ENCODE measurements around the gene UNC13C.

UNC13C gene

DNA sequence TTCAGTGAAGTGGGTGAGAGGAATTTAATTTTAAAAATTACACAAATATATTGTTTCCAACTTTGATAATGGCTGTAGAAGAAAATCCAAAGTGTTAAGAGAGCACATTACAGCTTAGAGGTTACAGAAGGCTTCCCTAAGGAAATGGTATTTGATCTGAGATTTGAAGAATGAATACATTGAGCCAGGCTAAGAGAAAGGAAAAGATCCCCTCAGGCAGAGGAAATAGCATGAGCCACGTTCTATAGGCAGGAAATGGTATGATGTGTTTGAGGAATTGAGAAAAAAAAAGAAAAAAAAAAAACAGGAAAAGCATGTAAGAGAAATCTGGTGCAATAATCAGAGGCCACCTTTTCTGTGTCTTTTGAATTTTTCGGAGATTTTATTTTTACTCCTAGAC is 48.6 kb downstream of the UNC13C start:
- no peak for FAIRE-seq

DNA sequence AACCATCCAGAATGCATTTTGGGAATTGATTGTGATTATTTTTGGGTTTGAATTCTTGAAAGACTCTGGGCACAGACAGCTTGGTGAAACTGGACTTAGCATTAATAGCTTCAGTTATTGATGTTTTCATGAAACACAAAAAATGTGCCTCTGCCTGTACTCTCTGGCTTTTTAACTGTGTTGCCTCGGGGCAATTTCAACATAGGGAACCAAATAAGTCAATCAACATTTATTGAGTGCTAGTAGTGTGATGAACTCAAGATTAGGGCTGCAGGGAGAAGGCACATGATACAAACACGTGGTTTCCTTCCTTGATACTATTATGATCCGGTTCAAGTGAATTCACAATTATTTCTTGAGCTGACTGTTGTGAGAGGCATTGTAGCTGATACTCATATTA is 50.8 kb downstream of the UNC13C start:
- FAIRE-seq = no peak

DNA sequence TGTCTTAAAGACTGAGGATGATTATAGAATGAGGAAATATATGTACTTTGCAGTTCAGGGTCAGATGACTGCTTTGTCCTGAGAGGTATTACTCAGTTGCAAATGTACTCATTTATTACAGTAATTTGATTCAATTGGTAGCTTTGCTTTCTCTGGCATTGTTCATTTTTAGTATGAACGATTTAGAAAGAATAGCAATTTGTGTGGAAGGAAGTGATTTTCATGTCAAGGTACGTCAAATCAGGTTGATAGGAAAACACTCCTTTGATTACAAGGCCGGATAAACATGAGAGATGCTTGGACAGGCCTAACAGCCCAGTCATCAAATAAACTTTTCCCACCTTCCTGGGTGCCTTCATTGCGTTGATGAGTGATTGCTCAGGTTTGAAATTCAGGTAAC is 53.8 kb downstream of the UNC13C start:
- no peak for FAIRE-seq

DNA sequence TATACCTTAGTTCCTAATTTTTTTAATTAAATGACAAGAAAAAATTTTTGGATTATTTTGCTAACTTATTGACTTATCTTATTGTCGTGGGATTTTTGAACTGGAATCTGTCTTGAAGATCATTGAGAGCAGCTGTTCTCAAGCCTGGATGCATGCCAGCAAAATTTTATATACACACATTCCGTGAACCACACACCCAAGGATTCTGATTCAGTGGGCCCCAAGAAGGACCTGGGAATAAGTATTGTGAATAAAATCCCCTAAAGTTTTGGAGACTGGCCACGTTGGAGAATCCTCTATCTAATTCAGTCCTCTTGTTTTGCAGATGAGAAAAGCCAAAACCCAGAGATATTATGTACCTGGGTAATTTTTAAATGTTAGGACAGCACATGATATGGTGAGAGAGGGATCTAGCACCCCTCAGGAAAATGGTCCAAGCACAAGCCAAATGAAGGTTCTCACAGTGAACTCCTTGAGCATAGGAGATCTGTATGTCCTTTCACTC is 55.2 kb downstream of the UNC13C start:
- no peak for FAIRE-seq

DNA sequence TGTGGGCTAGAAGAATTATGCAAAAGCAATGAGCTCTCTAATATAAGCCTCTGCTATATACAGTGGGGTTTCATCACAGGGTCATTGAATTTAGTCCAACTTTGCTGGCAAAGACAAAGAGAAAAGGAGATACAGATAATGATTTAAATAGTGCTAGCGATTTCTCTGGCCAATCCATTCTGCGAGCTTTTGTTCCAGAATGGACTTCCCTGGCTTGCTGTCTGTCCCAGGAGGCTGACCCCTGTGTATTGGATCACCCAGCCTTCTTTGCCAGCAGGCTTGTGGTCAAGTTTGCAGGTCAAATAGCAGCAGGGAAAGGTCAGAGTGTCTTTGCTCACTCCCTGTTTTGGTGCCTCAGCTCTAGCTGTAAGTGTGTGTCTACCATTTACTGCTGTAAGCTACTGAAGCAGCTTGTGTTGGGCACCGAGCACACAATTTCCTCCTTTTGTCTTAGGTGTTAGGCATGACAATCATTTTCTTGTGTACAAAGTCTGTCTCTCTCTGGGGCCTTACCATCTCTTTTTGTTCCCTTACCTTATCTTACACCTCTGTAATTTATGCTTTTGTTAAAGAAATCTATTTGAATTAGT is 55.7 kb downstream of the UNC13C start:
- FAIRE-seq = no peak

DNA sequence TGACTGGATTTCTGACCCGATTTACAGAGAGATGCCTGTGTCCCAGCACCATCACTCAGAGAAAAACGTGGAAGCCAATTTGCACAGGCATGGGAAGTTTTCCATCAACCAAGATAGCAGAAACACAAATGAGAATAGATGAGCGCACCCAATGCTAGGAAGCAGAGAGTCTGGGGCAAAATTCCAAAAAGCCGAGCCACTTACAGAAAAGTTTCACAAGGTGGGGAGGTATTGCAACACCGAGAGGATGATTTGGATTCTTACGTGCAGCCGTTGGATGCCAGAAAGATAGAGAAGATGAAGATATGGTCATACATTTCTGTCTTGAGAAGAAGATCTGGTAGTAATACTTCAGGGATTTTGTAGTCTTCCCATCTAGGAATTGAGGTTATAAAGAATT is 57.4 kb downstream of the UNC13C start:
- FAIRE-seq = no peak

DNA sequence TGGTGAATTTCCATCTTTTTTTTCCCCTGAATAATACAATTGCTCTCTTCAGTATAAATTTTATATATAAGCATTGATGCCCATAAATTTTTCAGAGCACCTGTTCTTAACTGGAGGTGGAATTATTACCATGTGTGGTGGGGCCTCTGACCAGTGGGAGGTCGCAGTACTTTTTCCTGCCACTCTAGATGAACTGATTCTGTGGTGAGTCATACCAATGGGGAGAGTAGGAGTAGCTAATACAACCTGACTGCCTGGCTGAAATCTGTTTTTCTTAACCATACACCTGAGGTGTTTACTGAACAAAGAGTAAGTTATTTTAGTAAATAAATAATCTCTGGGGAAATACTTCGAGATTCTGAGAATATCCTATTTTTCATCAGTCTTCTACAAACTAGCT is 67.2 kb downstream of the UNC13C start:
- no peak for FAIRE-seq

DNA sequence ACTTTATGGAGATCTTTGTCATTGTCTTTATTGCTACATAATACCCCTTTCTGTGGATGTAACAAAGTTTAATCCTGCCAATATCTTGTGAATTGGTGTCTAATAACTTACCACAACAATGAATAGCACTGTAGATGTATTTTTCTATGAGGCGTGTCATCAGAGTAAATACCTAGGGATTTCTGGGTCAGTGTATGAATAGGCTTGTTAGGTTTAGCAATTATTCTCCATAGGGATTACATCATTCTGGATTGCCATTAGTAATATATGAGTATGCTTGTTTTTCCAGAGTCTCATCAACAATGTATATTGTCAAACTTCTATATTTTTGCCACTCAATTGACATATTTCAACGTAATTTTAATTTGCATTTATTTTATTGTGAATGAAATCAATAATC is 67.9 kb downstream of the UNC13C start:
- FAIRE-seq = no peak

DNA sequence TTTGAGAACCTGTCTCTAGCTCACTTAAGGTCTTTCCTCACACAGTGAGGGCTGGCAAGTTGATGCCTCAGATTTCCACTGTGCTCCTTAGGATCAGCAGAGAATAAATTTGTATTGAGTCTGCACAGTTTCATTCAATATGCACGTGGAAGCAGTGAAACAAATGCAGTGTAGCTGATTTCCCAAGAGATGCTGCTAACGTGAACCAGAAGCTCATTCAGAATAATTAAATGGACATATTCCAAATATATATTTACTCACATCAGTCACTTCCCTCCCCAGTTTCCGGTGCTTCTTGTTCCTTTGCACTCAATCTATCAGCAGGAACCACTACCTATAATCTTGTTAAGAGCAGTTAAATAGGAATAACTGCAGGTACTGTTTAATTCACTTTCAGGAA is 86.1 kb downstream of the UNC13C start:
- FAIRE-seq = no peak

DNA sequence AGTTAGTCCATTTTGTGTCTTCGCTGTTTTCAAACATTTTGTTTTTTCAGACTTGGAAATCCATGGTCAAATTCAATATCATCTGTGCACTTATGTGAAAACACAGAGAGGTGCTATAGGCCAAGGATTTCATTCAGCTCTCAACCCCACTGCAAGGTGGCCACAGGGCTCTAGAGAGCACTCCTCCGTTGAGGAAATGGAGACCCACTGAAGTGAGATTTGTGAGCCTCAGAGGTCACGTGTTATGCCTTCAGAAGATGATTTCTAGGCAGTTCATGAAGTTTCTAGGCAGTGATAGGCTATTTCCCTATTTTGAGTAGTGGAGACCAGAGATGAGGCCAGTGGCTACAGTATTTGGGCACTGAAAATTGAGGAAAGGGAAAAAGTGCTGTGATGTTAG is 88.2 kb downstream of the UNC13C start:
- FAIRE-seq = no peak

DNA sequence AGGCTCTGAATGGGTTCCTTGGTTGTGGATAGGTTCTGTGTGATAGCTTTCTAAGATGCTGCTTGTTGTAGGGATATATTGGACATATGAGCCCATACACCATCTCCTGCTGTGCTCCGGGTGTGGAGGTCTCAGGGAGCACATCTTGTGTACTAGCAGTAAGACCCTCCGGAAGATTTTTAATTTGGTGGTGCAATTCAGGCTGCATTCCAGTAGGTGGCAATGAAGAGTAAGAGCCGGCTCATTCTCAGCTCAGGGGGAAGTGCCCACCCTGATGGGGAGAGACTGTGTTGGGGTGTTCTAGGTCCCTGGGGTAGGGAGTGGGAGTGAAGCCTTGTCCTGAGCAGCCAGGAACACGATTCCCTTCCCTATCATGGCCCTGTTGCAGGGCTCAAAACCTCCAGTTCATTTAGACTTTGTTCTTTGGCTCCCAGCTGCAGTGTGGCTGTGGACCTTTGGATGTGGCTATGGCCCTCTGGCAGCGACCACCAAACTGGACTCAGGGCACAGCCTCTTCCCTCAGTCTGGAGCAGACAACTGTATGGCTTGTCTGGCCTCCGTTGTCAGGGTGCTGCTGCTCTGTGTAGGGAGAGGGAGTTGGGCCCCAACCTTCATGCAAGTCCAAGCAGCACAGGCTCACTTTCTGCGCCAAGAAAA is 104.7 kb downstream of the UNC13C start:
- no peak for FAIRE-seq

DNA sequence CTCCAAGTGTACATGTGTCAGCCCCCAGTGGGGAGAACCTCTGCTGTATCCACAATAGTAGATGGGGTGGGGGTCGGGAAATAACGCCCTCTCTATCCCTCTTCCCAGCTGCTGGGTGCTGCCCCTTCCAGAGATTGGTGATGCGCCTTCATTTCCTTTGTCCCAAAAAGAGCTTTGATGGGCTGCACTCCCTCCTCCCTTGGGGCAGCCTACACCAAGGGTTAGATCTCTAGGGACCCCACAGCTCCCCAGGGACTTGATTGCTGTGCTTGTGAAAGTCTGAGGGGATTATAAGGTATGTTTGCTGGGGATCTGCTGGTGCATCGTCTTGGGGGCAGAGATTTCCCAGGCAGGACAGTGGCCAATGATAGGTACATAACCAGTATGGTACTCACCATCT is 105.3 kb downstream of the UNC13C start:
- FAIRE-seq = no peak

DNA sequence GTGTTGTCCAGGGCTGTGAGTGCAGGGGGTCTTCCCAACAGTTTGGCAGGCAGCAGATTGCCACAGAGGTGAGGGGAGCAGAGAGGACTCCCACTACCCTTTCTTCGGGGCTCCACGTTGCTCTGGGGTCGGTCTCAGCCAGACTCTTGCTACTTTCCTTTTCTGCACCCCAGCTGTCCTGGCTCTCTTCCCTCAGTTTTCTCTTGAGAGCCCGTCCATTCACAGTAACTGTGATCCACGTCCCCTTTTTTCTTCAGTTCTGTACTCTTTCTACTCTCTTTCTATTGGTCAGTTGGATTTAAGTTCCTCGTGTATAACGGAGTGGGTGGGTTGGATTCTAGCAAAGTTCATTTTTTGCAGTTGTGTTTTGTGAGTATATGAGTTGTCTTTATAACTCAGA is 105.8 kb downstream of the UNC13C start:
- no peak for FAIRE-seq

DNA sequence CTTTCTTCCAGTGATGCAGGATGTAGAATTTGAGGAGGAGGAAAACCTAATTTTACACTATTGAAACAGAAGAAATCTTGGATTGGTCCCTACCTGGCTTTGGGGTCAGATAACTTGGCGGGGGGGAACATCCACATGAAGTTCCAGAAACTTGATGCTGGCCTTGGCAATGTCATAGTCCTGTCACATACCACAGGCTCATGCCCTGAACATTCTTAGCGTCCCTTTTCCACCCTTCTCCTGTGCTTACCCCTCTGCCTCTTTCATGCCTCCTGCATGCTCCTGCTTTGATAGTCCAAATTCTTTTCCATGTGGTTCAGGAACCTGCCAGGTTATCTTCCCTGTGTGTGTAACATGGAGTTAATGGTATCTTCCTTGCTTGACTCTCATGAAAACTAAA is 110.6 kb downstream of the UNC13C start:
- FAIRE-seq = no peak

DNA sequence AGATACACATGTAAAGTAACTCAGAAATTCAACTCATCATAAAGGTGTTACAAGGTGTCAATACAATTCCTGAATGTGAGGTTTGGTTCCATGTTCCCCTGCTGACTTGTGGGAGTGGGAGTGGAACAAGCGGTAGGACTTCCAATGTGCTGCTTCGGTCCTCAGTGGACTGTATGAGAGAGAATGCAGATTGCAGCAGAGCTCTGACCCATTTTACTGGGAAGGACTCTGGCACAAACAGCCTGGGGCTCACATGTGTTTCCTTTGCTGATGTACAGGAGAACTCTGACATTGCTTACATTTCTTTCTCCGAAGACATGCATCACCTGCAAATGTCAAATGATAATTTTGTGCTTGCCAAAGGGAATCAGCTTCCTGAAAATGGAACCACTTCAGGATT is 111.5 kb downstream of the UNC13C start:
- FAIRE-seq = no peak

DNA sequence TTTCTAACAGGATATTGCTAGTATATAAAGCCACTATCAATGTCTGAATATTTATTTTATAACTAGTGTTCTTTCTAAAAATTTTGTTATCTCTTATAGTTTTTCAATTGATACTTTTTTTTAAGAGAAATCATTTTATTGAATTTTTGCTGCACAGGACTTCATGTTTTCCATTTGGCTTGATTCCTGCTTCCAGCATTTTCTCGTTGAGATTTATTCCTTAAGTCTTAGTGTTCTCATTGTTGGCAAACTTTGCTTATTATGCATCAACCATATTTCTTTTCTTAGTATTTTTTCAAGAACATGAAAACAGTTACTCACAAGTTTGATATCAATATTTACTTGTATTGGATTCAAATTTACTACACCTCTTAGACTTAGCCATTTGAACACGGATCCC is 113.4 kb downstream of the UNC13C start:
- FAIRE-seq = no peak

DNA sequence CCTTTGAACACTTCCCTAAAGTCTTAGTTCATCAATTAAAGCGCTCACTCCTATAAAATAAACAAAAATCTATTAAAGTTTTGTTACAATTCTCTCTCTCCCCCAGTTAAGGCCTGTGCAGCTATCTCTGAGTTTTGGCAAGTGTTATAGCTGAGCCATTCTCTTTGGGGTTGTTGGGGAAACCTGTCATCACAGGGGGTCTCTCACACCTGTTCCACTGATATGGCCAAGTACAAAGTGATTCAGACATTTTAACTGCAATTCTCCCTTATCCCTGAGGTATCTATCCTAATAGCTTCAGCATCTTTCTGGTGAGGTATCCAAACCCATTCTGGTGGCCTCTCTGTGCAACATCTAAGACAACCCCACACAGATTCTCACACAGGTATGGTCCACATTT is 116.4 kb downstream of the UNC13C start:
- FAIRE-seq = no peak

DNA sequence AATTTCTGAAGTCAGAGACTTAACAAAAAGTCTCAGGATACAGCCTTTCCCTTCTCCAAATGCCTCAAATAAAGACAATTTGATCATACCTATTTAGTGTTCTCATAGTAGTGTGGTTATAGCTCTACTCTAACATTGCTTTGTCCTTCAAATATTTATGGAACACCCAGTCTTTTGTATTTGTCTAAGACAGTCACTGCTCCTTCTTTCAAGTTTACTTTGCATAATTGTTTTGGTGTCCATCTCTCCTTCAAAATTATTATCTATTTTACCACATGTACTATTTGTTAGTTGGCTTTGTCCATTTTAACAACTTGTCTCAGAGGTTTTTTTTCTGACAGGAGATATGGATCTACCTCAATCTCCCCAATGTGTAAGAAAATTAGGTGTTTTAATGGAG is 118.8 kb downstream of the UNC13C start:
- no peak for FAIRE-seq

DNA sequence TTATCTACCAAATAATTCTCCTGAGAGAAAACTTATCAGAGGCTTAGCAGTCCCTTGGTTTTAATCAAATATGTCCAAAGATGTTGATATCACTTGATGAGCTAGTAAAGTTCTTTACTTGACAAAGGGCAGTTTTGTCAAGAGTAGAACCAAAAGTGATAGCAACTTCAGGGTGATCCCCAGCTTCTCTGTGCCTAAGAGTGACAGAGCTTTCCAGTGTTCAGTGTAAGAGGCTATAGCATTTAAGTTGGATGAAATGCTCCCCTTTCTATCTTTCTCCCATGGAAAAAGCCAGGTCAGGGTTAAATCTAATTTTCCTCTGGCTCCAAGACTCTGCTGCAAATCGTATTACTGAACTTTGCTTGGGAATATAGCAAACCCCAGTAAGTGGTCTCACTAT is 120.8 kb downstream of the UNC13C start:
- FAIRE-seq = no peak

DNA sequence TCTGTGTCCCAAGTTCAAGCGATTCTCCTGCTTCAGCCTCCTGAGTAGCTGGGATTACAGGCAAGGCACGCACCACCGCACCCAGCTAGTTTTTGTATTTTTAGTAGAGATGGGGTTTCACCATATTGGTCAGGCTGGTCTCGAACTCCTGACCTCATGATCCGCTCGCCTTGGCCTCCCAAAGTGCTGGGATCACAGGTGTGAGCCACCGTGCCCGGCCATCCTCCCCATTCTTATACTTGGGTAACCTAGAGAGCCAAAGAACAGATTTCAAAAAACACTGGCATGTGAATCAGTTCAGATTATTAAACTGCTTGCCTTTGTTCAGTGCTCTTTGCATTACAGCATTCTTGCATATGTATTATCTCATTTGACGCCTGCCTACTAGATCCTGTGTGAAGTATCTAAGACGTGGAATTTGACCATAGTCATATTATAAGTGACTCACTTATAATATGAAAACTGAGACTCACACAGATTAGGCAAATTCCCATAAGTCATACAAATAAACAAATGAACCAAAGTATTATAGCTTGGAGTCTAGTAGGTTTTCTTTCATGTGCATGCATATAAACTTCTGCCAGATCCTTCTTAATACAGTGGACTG is 123.5 kb downstream of the UNC13C start:
- no peak for FAIRE-seq

DNA sequence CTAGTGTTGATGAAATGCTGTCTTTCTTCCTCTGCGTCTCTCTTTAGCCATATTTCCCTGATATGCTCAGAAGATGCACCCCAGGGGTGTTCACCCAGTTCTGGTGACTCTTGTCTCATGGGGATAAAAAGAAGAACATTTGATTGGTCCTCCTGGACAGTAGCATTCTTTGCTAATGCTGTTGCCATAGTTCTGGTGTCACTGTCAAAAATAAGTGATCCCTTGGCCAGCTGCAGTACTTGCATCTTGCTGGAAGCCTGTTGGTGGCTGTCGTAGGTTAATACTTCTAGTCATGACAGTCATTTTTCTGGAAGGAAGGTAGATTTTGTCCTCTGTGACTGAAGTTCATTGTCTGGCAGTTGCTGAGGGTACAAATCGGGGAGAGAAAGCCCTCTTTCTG is 124.5 kb downstream of the UNC13C start:
- FAIRE-seq = no peak

DNA sequence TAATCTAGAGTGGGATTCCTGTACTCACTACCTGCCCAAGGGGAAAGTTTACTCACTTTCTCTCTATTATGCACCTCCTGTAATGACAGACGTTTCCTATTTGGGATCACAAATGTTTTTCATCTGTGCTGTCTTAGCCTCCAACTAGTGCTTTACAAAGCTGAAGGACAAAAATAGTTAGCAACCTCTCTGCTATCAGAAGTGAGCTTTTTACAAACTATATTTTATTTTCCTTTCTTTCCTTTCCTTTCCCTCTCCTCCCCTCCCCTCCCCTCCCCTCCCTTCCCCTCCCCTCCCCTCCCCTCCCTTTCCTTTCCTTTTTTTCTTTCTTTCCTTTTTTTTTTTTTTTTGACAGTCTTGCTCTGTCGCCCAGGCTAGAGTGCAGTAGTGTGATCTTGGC is 130.8 kb downstream of the UNC13C start:
- no peak for FAIRE-seq

DNA sequence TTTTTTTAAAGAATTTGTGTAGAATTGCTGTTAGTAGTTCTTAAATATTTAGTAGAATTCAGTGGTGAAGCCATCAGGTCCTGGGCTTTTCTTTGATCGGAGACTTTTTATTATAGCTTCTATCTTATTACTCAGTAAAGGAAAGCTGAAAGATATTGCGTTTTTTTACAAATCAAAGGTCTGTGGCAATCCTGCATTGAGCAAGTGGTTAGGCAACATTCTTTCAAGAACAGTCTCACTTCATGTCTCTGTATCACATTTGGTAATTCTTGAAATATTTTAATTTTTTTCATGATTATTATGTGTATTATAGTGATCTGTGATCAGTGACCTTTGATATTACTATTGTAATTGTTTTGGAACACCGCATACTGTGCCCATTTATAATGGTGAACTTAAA is 140.8 kb downstream of the UNC13C start:
- no peak for FAIRE-seq

DNA sequence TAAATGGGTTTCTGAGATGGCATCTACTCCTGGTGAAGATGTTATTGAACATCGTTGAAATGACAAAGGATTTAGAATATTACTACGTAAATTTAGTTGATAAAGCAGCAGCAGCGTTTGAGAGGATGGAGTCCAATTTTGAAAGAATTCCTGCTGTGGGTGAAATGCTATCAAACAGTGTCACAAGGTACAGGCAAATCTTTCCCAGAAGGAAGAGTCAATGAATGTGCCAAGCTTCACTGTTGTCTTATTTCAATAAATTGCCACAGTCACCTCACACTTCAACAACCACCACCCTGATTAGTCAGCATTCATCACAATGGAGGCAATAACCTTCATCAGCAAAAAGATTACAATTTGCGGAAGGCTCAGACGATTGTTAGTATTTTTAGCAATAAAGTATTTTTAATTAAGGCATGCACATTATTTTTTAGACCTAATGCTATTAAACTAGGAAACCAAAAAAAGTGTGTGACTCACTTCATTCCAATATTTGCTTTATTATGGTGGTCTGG is 142.8 kb downstream of the UNC13C start:
- no peak for FAIRE-seq

Data from endometrium (tissue), 2 donors.